H1 (cell line): Measurements from ENCODE around the gene POLRMT. TPM values are rescaled to one million over a fixed set of nuclear protein-coding genes. Genes with fewer than 3 reads are reported as not detected.

Source experiments
- CTCF ChIA-PET: fragments of 300-600 bp; sonication (Branson Sonifier 250); formaldehyde crosslinking; loops from one replicate; lab custom pipeline; 2021; ENCODE audit not compliant: partially characterized antibody; lab: Charles Lee
- POLR2A ChIA-PET: fragments of 300-600 bp; sonication (Branson Sonifier 250); formaldehyde crosslinking; loops from one replicate; lab custom pipeline; 2021; ENCODE audit warnings: inconsistent platforms; ENCODE audit not compliant: partially characterized antibody; lab: Charles Lee
- DNase-seq, 2 experiments: peaks; one replicate each; pipeline versions ENCODE4 v3.0.0 to v3.0.0-alpha.2; 2010 to 2022; ENCODE audit warnings: low spot score in 2 of 2, low read depth in 1 of 2, mixed read lengths in 1 of 2
- FAIRE-seq: peaks from 2 replicates; lab custom pipeline; 2011; peaks lifted over from hg19 to GRCh38; lab: Jason Lieb, UNC
- H2AFZ ChIP-seq: 2 replicates; pipeline ENCODE4 v1.8.1; 2012; ENCODE audit warnings: low read length, inconsistent platforms
- H2AK5ac ChIP-seq: 2 replicates; pipeline ENCODE4 v1.6.1; 2013; ENCODE audit warnings: low read depth, low read length
- H2BK120ac ChIP-seq: replicated peaks from 2 replicates; pipeline ENCODE3; 2013; ENCODE audit warnings: low read depth, low read length, inconsistent platforms
- H2BK12ac ChIP-seq: 2 replicates; pipeline ENCODE4 v1.6.1; 2013; ENCODE audit warnings: low read depth, low read length
- H2BK15ac ChIP-seq: 2 replicates; pipeline ENCODE4 v1.6.1; 2013; ENCODE audit warnings: low read length
- H2BK20ac ChIP-seq: 2 replicates; pipeline ENCODE4 v1.6.1; 2013; ENCODE audit warnings: low read length
- H2BK5ac ChIP-seq: 2 replicates; pipeline ENCODE4 v1.6.1; 2013; ENCODE audit warnings: low read depth, low read length
- H3K14ac ChIP-seq: 2 replicates; pipeline ENCODE4 v1.6.1; 2013; ENCODE audit warnings: inconsistent platforms; ENCODE audit not compliant: insufficient read length
- H3K18ac ChIP-seq: 2 replicates; pipeline ENCODE4 v1.6.1; 2013; ENCODE audit warnings: low read length; ENCODE audit errors: extremely low read depth
- H3K23ac ChIP-seq: 2 replicates; pipeline ENCODE4 v1.6.1; 2013; ENCODE audit warnings: inconsistent platforms; ENCODE audit not compliant: insufficient read length
- H3K23me2 ChIP-seq: 2 replicates; pipeline ENCODE4 v1.6.1; 2013; ENCODE audit warnings: low read depth, low read length
- H3K27ac ChIP-seq: 2 replicates; pipeline ENCODE4 v1.6.1; 2011; ENCODE audit warnings: low read depth, low read length, inconsistent platforms
- H3K27me3 ChIP-seq, 4 experiments: replicated peaks in 1 of 4; 1 replicate in 1 of 4; 2 replicates in 3 of 4; pipeline versions ENCODE4 v1.6.1 to v1.8.1; 2011 to 2013; ENCODE audit warnings: low read length in 3 of 4, mild to moderate bottlenecking in 3 of 4, inconsistent platforms in 2 of 4, mixed read lengths in 2 of 4, moderate library complexity in 1 of 4; ENCODE audit not compliant: control insufficient read depth in 3 of 4, insufficient read depth in 3 of 4; ENCODE audit errors: extremely low read depth in 1 of 4
- H3K36me3 ChIP-seq, 4 experiments: 2 replicates each; pipeline versions ENCODE4 v1.6.1 to v1.8.1; 2011 to 2013; ENCODE audit warnings: mild to moderate bottlenecking in 4 of 4, low read length in 3 of 4, moderate library complexity in 2 of 4, control low read depth in 1 of 4, inconsistent platforms in 1 of 4; ENCODE audit not compliant: insufficient read depth in 4 of 4, control insufficient read depth in 2 of 4
- H3K4ac ChIP-seq: replicated peaks from 2 replicates; pipeline ENCODE3; 2013; ENCODE audit warnings: low read length, low read depth, mixed read lengths, inconsistent platforms; ENCODE audit not compliant: insufficient read length
- H3K4me1 ChIP-seq, 4 experiments: replicated peaks in 1 of 4; 1 replicate in 1 of 4; 2 replicates in 3 of 4; pipeline versions ENCODE4 v1.6.1 to v1.8.1; 2011 to 2013; ENCODE audit warnings: low read length in 3 of 4, inconsistent platforms in 2 of 4, mixed read lengths in 1 of 4; ENCODE audit not compliant: insufficient read depth in 4 of 4, control insufficient read depth in 3 of 4
- H3K4me2 ChIP-seq, 2 experiments: 2 replicates each; pipeline versions ENCODE4 v1.6.1 to v1.8.1; 2011 to 2013; ENCODE audit warnings: low read depth in 2 of 2, low read length in 2 of 2, control low read depth in 1 of 2, inconsistent platforms in 1 of 2, mild to moderate bottlenecking in 1 of 2; ENCODE audit not compliant: insufficient read depth in 1 of 2
- H3K4me3 ChIP-seq, 4 experiments: fragments of 200-600, 300-600 bp in 1 of 4; sonication (generic), shearing (Covaris generic), sonication (Bioruptor Twin) in 1 of 4; 2 replicates each; pipeline versions ENCODE4 v1.5.1 to v1.8.1; 2011 to 2016; ENCODE audit warnings: low read length in 4 of 4, low read depth in 3 of 4, control low read depth in 2 of 4, inconsistent platforms in 2 of 4, mild to moderate bottlenecking in 2 of 4, mixed read lengths in 1 of 4, moderate library complexity in 1 of 4; ENCODE audit not compliant: insufficient read depth in 2 of 4; ENCODE audit errors: extremely low read depth in 1 of 4
- H3K56ac ChIP-seq: replicated peaks from 2 replicates; pipeline ENCODE3; 2013; ENCODE audit warnings: low read depth, mild to moderate bottlenecking, mixed read lengths, low read length, inconsistent platforms; ENCODE audit not compliant: insufficient read length
- H3K79me1 ChIP-seq: 2 replicates; pipeline ENCODE4 v1.6.1; 2013; ENCODE audit warnings: low read depth, low read length, control low read depth
- H3K79me2 ChIP-seq, 2 experiments: 2 replicates each; pipeline versions ENCODE4 v1.6.1 to v1.8.1; 2012 to 2013; ENCODE audit warnings: low read length in 2 of 2, mild to moderate bottlenecking in 2 of 2, inconsistent platforms in 1 of 2; ENCODE audit not compliant: insufficient read depth in 2 of 2, control insufficient read depth in 1 of 2
- H3K9ac ChIP-seq, 4 experiments: replicated peaks in 1 of 4; 1 replicate in 1 of 4; 2 replicates in 3 of 4; pipeline versions ENCODE4 v1.6.1 to v1.8.1; 2011 to 2013; ENCODE audit warnings: low read depth in 3 of 4, low read length in 3 of 4, control low read depth in 2 of 4, mild to moderate bottlenecking in 2 of 4, moderate library complexity in 2 of 4, inconsistent platforms in 1 of 4; ENCODE audit errors: extremely low read depth in 1 of 4
- H3K9me3 ChIP-seq, 2 experiments: 2 replicates each; pipeline versions ENCODE4 v1.6.1 to v1.8.1; 2012 to 2013; ENCODE audit warnings: mild to moderate bottlenecking in 2 of 2, moderate library complexity in 2 of 2, control low read depth in 1 of 2, inconsistent platforms in 1 of 2, low read depth in 1 of 2, low read length in 1 of 2, mixed read lengths in 1 of 2; ENCODE audit not compliant: insufficient read depth in 2 of 2
- H4K20me1 ChIP-seq, 2 experiments: replicated peaks in 1 of 2; 2 replicates each; pipeline versions ENCODE3 to v1.8.1; 2011 to 2013; ENCODE audit warnings: inconsistent platforms in 2 of 2, low read length in 2 of 2, mild to moderate bottlenecking in 1 of 2; ENCODE audit not compliant: insufficient read depth in 2 of 2, control insufficient read depth in 1 of 2
- H4K5ac ChIP-seq: 2 replicates; pipeline ENCODE4 v1.6.1; 2013; ENCODE audit warnings: low read length, low read depth, mixed read lengths, inconsistent platforms; ENCODE audit not compliant: insufficient read length
- H4K8ac ChIP-seq: 2 replicates; pipeline ENCODE4 v1.8.0; 2013; ENCODE audit warnings: mild to moderate bottlenecking, moderate library complexity, low read length, inconsistent platforms; ENCODE audit not compliant: insufficient read depth; ENCODE audit errors: extremely low read depth
- H4K91ac ChIP-seq: replicated peaks from 2 replicates; pipeline ENCODE3; 2013; ENCODE audit warnings: low read length, mixed read lengths, inconsistent platforms; ENCODE audit not compliant: insufficient read length
- CTBP2 ChIP-seq: IDR thresholded peaks from 2 replicates; pipeline ENCODE4 v1.7.0; 2011; ENCODE audit warnings: borderline replicate concordance, mild to moderate bottlenecking, moderate library complexity, mixed read lengths, low read length; ENCODE audit not compliant: insufficient read depth, insufficient read length
- CTCF ChIP-seq, 3 experiments: IDR thresholded peaks; 1 replicate in 2 of 3; 2 replicates in 1 of 3; pipeline versions ENCODE4 v1.5.1 to v1.6.1; 2011; ENCODE audit warnings: low read length in 3 of 3, mild to moderate bottlenecking in 3 of 3, inconsistent platforms in 2 of 3, low read depth in 1 of 3, moderate library complexity in 1 of 3; ENCODE audit not compliant: insufficient read depth in 1 of 3; ENCODE audit errors: control extremely low read depth in 1 of 3
- GTF2F1 ChIP-seq: IDR thresholded peaks from 2 replicates; pipeline ENCODE4 v1.6.1; 2012; ENCODE audit warnings: low read depth, low read length, improper control_type of control experiment, borderline replicate concordance
- JUN ChIP-seq: IDR thresholded peaks from 2 replicates; pipeline ENCODE4 v1.6.1; 2011; ENCODE audit warnings: low read depth, mild to moderate bottlenecking, improper control_type of control experiment, low read length
- RBBP5 ChIP-seq: IDR thresholded peaks from 2 replicates; pipeline ENCODE4 v1.7.1; 2012; ENCODE audit warnings: low read depth, mild to moderate bottlenecking, inconsistent platforms, low read length, moderate library complexity, borderline replicate concordance
- RFX5 ChIP-seq: IDR thresholded peaks from 2 replicates; pipeline ENCODE4 v1.6.1; 2011; ENCODE audit warnings: low read depth, low read length, improper control_type of control experiment, borderline replicate concordance
- SUZ12 ChIP-seq: fragments of 200-600 bp; sonication (generic); IDR thresholded peaks from 2 replicates; pipeline ENCODE4 v1.6.1; 2012; ENCODE audit warnings: mild to moderate bottlenecking, inconsistent platforms, low read length, moderate library complexity, mixed read lengths
- TEAD4 ChIP-seq: IDR thresholded peaks from 2 replicates; pipeline ENCODE4 v1.6.1; 2012; ENCODE audit warnings: low read depth, low read length, inconsistent platforms, mixed read lengths
- YY1 ChIP-seq: IDR thresholded peaks from 2 replicates; pipeline ENCODE4 v1.6.1; 2011; ENCODE audit warnings: low read depth, mild to moderate bottlenecking, low read length
- WGBS, 2 experiments: shearing (Covaris generic) in 1 of 2; methylation state at CpG; one replicate each; pipeline versions ENCODE4 v1.1.6 to v1.1.7; 2013 to 2015; ENCODE audit warnings: low lambda C conversion rate in 2 of 2, mixed read lengths in 2 of 2, inconsistent platforms in 1 of 2, low coverage in 1 of 2, missing lambda C conversion rate in 1 of 2; ENCODE audit not compliant: insufficient replicate concordance in 2 of 2, insufficient coverage in 1 of 2, insufficient read length in 1 of 2; ENCODE audit errors: extremely low coverage in 1 of 2, missing lambda C conversion rate in 1 of 2; 5-methylcytosine and 5-hydroxymethylcytosine counted together
- polyA plus RNA-seq, 7 experiments: library from polyadenylated mRNA; depleted of rRNA in 3 of 7; stranded (reverse) in 5 of 7; unstranded in 2 of 7; fragments of >200 nt in 5 of 7; fragments of 200-250 nt in 2 of 7; gene quantifications; 1 replicate in 5 of 7; 2 replicates in 1 of 7; 4 replicates in 1 of 7; pipeline versions ENCODE4 v1.2.1 to v1.2.3, GENCODE V29; 2011 to 2013; ENCODE audit warnings: missing spikeins in 2 of 7, mixed read lengths in 2 of 7
- total RNA-seq: library from RNA; stranded (reverse); fragmentation: NEBNext Ultra II Directional; extraction: Animal tissue kit (Norgen Biotek cat#: 25700); gene quantifications from 2 replicates; pipeline ENCODE4 v1.2.1, GENCODE V29; 2021

Gene POLRMT
- total and polyA plus RNA-seq, 2 of the 8 experiments (the other 6 are each of a cell fraction or from before 2014, with no cell fraction given) = 93.0 to 111 TPM

- Histone ChIP-seq H2BK20ac (no peak overlapping the region), H3K4me2 (no peak overlapping the region), H3K79me1 (0 out of 2 replicates have a peak, but pooled peaks cover 3% of the 10 kb centered on the region), H3K23ac (no peak overlapping the region), H4K20me1 (peaks cover 0 to 7% of the 10 kb centered on the region in 2 experiments), H4K8ac (no peak overlapping the region), H4K91ac (no peak overlapping the region), H3K4me3 (no peak overlapping the region), H3K27ac (no peak overlapping the region), H2BK5ac (no peak overlapping the region), H3K4ac (no peak overlapping the region), H3K23me2 (peaks cover 6% of the 10 kb centered on the region; the same call in 1 of the 2 replicates), H2BK15ac (no peak overlapping the region), H2AK5ac (no peak overlapping the region), H2AFZ (no peak overlapping the region), H2BK120ac (no peak overlapping the region), H3K36me3 (no peaks in the 10 kb centered on the region), H3K4me1 (peaks cover 0 to 10% (median 1%) of the 10 kb centered on the region in 4 experiments; a peak in 4 of 7 replicates), H4K5ac (no peak overlapping the region), H3K27me3 (peaks cover 0 to 22% (median 10%) of the 10 kb centered on the region in 4 experiments; a peak in 5 of 7 replicates), H3K79me2 (no peaks in the 10 kb centered on the region), H3K9me3 (no peaks in the 10 kb centered on the region), H3K9ac (no peak overlapping the region), H3K14ac (no peak overlapping the region), H2BK12ac (no peak overlapping the region), H3K56ac (no peak overlapping the region), H3K18ac (no peak overlapping the region)
- DNase-seq (no peak), FAIRE-seq (no peak)
- POLR2A ChIA-PET = no interaction called here
- 81% methylated on average over 18 of the region's 22 CpGs; no CpG with 5 or more reads in 1 of the 2 experiments for WGBS, 2 experiments
- CTCF ChIA-PET = interaction anchor here (0.6 to 1.2 kb wide), 5 partner anchors 22 to 179 kb away, joined by 3 to 5 read pairs (median 3); no protein-coding TSS in a partner anchor
- no peak for TF ChIP-seq CTBP2
- TF ChIP-seq SUZ12 = no peak
- TF ChIP-seq YY1 = no peak
- TF ChIP-seq CTCF (IDR thresholded peaks at IDR 0.05; ENCODE audit: control extremely low read depth in 1 of 3, insufficient read depth in 1 of 3, low read depth in 1 of 3, low read length in 3 of 3) = no peak
- no peak for TF ChIP-seq RFX5
- TF ChIP-seq TEAD4 = no peak
- no peak for TF ChIP-seq GTF2F1
- TF ChIP-seq JUN = no peak
- TF ChIP-seq RBBP5 = no peak
Observed at GRCh38 chr19:677601-678436, 44.5 kb upstream of the POLRMT start.
